Stimulated activated naive CD8-positive, alpha-beta T cell treated with anti-CD3 and anti-CD28 coated beads, Interleukin-15, Interleukin-2, amounts not matched to agents 100 U/mL and 50 U/mL, for 24 hours (primary cell): ENCODE data around the gene STON1.
"Not testable (repeated sequence)": the region's sequence is repeated elsewhere in the genome, so short reads cannot be mapped to it uniquely, and the experiment has no call there.

Experiments used
- ATAC-seq: fragments of 150-1000 bp; cut with Tn5 transposase; one replicate; pipeline ENCODE4 v1.10.0; 2021
- DNase-seq: peaks from one replicate; pipeline ENCODE4 v3.0.0; 2021

STON1 gene

GRCh38 chr2:48569433-48569832 is 39.5 kb downstream of the STON1 start:
- ATAC-seq: no peak
- no peak for DNase-seq

- DNase-seq (no peak), ATAC-seq (no peak)
These were observed 42.9 kb downstream of the STON1 start for GRCh38 chr2:48572816-48573215.

GRCh38 chr2:48574353-48575287 is 44.7 kb downstream of the STON1 start:
- DNase-seq: no peak
- no peak for ATAC-seq

GRCh38 chr2:48578313-48578712 is 48.4 kb downstream of the STON1 start:
- ATAC-seq (no peak), DNase-seq (no peak)

GRCh38 chr2:48583961-48584360 is 54.0 kb downstream of the STON1 start:
- no peak for ATAC-seq
- DNase-seq: no peak

- DNase-seq (no peak), ATAC-seq (no peak)
These were observed 54.6 kb downstream of the STON1 start for GRCh38 chr2:48584551-48584950.

GRCh38 chr2:48586433-48586832 is 56.5 kb downstream of the STON1 start:
- peak; percentile 49 for ATAC-seq
- DNase-seq: peak; percentile 5

- DNase-seq (no peak), ATAC-seq (no peak)
These were observed 57.6 kb downstream of the STON1 start for GRCh38 chr2:48587560-48587959.

- no peak for ATAC-seq
- DNase-seq: no peak
These were observed 58.0 kb downstream of the STON1 start for GRCh38 chr2:48587961-48588360.

- DNase-seq (no peak), ATAC-seq (no peak)
These were observed 58.8 kb downstream of the STON1 start for GRCh38 chr2:48588745-48589144.

- DNase-seq (peak; percentile 11), ATAC-seq (no peak)
These were observed 59.3 kb downstream of the STON1 start for GRCh38 chr2:48589170-48589767.

GRCh38 chr2:48590017-48590416 is 60.1 kb downstream of the STON1 start:
- ATAC-seq: no peak

GRCh38 chr2:48592067-48592466 is 62.1 kb downstream of the STON1 start:
- ATAC-seq: no peak

More at GRCh38 chr2:48590017-48590416, 60.1 kb downstream of the STON1 start:
- no peak for DNase-seq

GRCh38 chr2:48596751-48597150 is 66.8 kb downstream of the STON1 start:
- DNase-seq, ATAC-seq: not testable (repeated sequence)

More at GRCh38 chr2:48592067-48592466, 62.1 kb downstream of the STON1 start:
- DNase-seq: no peak

- ATAC-seq (no peak), DNase-seq (no peak)
These were observed 67.5 kb downstream of the STON1 start for GRCh38 chr2:48597492-48597891.

GRCh38 chr2:48600204-48600813 is 70.4 kb downstream of the STON1 start:
- peak; percentile 36 for ATAC-seq

GRCh38 chr2:48600917-48601316 is 71.0 kb downstream of the STON1 start:
- DNase-seq: no peak
- ATAC-seq: no peak

More at GRCh38 chr2:48600204-48600813, 70.4 kb downstream of the STON1 start:
- DNase-seq: no peak

GRCh38 chr2:48601349-48601748 is 71.4 kb downstream of the STON1 start:
- peak; percentile 10 for DNase-seq
- ATAC-seq: peak; percentile 32

GRCh38 chr2:48605482-48606175 is 75.7 kb downstream of the STON1 start:
- ATAC-seq: no peak
- no peak for DNase-seq

GRCh38 chr2:48607307-48608014 is 77.5 kb downstream of the STON1 start:
- no peak for ATAC-seq
- no peak for DNase-seq

GRCh38 chr2:48613211-48613610 is 83.3 kb downstream of the STON1 start:
- DNase-seq (no peak), ATAC-seq (no peak)

- ATAC-seq, DNase-seq: not testable (repeated sequence)
These were observed 84.6 kb downstream of the STON1 start for GRCh38 chr2:48614581-48614980.
